HG02943 (cell line): Measurements from ENCODE around the gene RNF135.
"Not testable (repeated sequence)": the region's sequence is repeated elsewhere in the genome, so short reads cannot be mapped to it uniquely, and the experiment has no call there.

ENCODE experiments used
- ATAC-seq: cut with Tn5 transposase; IDR thresholded peaks from one replicate; pipeline ENCODE4 v1.9.1; 2021; ENCODE audit warnings: mild to moderate bottlenecking, low read depth, moderate library complexity; ENCODE audit not compliant: unreplicated experiment

RNF135 gene

GRCh38 chr17:30997270-30997669 lies 26.4 kb downstream of the RNF135 start:
- ATAC-seq, result no peak

DNA sequence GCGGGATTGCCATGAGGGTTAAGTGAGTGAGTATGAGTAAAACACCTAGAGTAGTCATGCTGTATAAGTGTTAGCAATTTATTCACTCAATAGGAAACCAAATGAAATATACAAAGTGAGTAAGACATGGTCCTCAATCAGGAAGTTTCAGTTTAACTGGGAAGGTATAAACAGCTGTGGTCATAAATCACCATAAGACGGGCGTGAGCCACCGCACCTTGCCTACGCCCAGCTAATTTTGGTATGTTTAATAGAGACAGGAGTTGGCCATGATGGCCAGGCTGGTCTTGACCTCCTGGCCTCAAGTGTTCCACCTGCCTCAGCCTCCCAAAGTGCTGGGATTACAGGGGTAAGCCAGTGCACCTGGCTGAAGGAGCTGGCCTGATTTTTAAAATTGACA lies 27.0 kb downstream of the RNF135 start:
- no peak for ATAC-seq

DNA sequence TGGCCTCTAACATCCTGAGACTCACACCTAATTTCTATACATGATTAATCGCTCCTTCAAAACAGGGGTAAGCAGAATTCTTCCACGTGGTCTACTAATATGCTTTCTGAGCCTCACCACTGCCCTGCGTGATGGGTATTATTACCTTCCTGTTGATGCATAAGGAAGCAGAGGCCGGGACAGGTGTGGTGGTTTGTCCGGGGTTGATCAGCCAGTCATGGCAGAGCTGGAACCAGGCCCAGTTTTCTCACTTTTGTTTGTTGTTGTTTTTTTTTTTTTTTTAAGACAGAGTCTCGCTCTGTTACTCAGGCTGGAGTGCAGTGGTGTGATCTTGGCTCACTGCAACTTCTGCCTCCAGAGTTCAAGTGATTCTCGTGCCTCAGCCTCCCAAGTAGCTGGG lies 31.2 kb downstream of the RNF135 start:
- ATAC-seq, result no peak

- no peak for ATAC-seq
Measured at GRCh38 chr17:31003225-31003866, 32.5 kb downstream of the RNF135 start.

DNA sequence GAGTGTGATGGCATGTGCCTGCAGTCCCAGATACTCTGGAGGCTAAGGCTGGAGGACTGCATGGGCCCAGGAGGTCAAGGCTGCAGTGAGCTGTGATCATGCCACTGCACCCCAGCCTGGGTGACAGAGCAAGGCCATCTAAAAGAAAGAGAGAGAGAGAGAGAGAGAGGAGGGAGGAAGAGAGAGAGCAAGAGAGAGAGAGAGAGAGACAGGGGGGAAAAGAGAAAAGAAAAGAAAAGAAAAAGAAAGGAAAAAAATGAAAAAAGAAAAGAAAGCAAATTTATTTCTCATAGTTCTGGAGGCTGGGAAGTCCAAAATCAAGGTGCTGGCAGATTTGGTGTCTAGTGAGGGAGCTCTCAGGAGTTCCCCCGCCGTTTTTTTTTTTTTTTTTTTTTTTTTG lies 33.3 kb downstream of the RNF135 start:
- ATAC-seq, result no peak

- ATAC-seq, result no peak
Measured at GRCh38 chr17:31007695-31008373, 37.0 kb downstream of the RNF135 start.

- ATAC-seq, result no peak
Measured at GRCh38 chr17:31008374-31009041, 37.7 kb downstream of the RNF135 start.

DNA sequence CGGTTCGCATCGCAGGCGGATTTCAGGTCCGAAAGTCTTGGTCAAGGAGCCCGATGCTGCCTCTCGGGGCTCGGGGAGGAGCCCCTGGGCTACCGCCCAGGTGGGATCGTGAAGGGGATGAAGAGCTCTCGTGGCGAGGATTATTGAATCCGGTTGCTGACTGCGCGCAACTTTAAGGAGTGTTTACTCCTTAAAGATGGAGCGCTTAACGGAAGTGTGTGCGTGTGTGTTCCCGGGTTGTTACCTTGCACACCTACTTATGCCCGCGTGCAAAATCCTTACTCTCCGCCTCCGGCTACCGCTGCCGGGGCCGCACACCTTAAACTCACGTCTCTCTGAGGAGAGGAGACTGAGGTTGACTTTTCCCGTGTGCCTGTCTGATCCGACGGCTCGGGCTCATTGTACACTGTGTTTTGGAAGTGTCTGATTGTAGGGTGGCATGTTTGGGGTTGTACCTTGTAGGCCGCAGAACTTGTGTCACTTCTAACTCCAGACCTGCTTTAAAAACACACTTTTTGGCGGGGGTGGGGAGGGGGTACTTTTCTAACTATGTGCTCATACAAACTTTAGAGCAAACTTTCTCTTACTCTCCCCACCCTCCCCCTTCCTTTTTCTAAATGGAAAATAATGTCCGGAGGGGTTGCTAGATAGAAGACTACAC lies 38.3 kb downstream of the RNF135 start:
- ATAC-seq, result not testable (repeated sequence)

DNA sequence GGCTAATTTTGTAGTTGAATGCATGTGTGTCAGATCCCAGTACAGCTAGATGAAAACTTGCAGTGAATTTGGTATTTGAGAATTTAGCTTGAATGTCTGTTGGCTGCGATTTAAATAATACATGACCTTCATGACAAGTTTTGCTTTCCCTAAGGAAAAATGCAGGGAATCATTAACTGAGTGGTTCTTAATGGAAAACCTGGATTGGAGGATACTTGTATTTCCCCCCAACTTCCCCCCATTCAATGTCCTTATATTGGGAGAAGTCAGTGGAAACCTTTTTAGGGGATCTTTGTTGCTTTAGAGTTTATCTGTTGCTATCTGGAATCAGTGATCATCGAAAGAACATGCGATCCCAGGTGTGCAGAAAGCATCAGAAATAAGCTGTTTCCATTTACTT lies 39.2 kb downstream of the RNF135 start:
- ATAC-seq, result not testable (repeated sequence)

GRCh38 chr17:31013844-31014243 lies 43.0 kb downstream of the RNF135 start:
- ATAC-seq, result no peak

DNA sequence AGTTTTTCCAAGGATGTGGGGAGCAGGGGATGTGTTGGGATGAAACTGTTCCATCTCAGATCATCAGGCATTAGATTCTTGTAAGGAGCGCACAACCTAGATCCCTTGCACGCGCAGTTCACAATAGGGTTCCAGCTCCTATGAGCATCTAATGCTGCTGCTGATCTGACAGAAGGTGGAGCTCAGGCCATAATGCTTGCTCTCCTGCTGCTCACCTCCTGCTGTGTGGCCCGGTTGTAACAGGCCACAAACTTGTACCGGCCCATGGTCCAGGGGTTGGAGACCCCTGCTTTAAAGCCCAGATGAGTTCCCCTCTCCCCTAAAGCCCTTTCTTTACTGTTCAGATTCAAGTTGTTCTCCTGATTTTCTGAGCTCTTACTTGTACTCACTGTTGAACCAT lies 44.8 kb downstream of the RNF135 start:
- ATAC-seq, result no peak

DNA sequence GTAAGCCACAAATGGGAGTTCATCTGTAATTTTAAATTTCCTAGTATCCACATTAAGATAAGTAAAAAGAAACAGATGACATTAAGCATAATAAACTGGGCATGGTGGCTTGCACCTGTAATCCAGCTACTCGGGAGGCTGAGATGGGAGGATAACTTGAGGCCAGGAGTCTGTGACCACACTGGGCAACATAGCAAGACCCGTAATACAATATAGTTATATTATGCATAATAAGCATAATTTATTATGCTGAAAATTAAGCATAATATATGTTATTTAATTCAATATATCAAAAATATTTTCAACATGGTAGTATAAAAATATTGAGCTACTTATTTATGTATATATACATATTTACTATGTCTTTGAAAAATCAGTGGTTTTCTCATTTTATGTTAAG lies 48.2 kb downstream of the RNF135 start:
- ATAC-seq, result no peak

- ATAC-seq, result not testable (repeated sequence)
Measured at GRCh38 chr17:31023171-31023570, 52.3 kb downstream of the RNF135 start.

DNA sequence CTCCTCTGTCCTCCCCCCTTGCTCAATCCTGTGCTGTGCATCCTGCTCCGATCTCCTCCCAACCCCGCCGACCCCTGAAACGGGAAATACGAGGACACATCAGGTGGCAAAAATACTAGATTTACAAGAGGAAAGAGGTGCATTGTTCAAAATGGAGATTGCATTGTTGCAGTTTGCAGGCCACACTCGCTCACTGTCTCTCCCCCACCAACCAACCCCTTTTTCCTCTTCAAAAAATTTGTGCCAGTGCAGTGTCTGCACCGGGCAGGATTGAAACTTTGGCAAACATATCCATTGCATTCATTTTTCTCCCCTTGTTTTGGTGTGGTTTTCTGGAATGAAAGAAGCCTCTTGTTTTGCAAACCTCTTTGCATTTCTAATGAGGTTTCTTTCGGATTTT lies 61.0 kb downstream of the RNF135 start:
- ATAC-seq, result no peak

DNA sequence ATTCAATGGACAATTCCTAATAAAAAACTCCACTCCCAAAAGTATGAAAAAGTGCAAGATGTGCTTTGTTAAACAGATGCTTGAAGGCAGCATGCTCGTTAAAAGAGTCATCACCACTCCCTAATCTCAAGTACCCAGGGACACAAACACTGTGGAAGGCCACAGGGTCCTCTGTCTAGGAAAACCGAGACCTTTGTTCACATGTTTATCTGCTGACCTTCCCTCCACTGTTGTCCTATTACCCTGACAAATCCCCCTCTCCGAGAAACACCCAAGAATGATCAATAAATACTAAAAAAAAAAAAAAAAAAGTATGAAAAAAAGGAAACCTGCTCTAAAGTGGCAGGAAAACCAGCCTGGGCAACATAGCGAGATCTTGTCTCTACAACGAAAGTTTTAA lies 64.8 kb downstream of the RNF135 start:
- ATAC-seq, result not testable (repeated sequence)

GRCh38 chr17:31040837-31041236 lies 70.0 kb downstream of the RNF135 start:
- ATAC-seq, result not testable (repeated sequence)

- ATAC-seq, result not testable (repeated sequence)
Measured at GRCh38 chr17:31042378-31042777, 71.5 kb downstream of the RNF135 start.

GRCh38 chr17:31046856-31047425 lies 76.1 kb downstream of the RNF135 start:
- ATAC-seq, result not testable (repeated sequence)

GRCh38 chr17:31048142-31048541 lies 77.3 kb downstream of the RNF135 start:
- no peak for ATAC-seq

- no peak for ATAC-seq
Measured at GRCh38 chr17:31048780-31049179, 77.9 kb downstream of the RNF135 start.
